Sigmoid colon (tissue), 4 donors: ENCODE data around the gene SND1.

Experiments used
- EP300 ChIP-seq, 4 donors: sonication (generic); formaldehyde crosslinking; IDR thresholded peaks; one replicate each; pipeline ENCODE4 v1.6.1; 2017; ENCODE audit warnings: antibody characterized with exemption in 4 of 4
- POLR2A ChIP-seq, 2 donors: fragments of 450-650 bp; IDR thresholded peaks; one replicate each; pipeline ENCODE4 v1.6.1; 2016; ENCODE audit warnings: antibody characterized with exemption in 2 of 2, mild to moderate bottlenecking in 2 of 2, moderate library complexity in 2 of 2
- POLR2AphosphoS5 ChIP-seq, 4 donors: sonication (generic); formaldehyde crosslinking; IDR thresholded peaks; one replicate each; pipeline ENCODE4 v1.6.1; 2017; ENCODE audit warnings: antibody characterized with exemption in 4 of 4
- TF ChIP-seq, protein P1 (sequence below), 4 experiments: fragments of 450-650 bp in 3 of 4; fragments of 200-600 bp in 1 of 4; IDR thresholded peaks; one replicate each; pipeline ENCODE4 v1.5.1; 2016 to 2019; ENCODE audit warnings: antibody characterized with exemption in 4 of 4, mild to moderate bottlenecking in 3 of 4, moderate library complexity in 2 of 4

DNA sequence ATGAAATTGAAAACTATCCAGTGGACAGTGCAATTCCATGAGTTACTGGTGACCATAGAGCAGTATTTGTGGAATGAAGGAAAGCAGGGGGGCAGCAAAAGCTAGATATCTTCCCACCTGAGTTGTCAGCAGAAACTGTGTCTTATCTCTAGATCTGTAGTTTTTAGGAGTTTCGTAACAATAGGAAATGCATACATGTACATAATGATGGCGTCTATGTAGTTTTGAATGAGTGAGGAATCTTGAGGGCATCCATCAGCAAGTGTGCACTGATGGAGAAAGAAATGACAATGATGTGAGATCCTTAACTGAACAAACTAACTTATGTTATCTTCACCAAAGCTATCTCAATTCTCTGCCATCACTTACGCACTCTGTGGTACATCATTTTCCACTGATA lies 264.7 kb downstream of the SND1 start:
- TF ChIP-seq POLR2AphosphoS5 (IDR thresholded peaks at IDR 0.05) = no peak
- TF ChIP-seq, protein P1, sequence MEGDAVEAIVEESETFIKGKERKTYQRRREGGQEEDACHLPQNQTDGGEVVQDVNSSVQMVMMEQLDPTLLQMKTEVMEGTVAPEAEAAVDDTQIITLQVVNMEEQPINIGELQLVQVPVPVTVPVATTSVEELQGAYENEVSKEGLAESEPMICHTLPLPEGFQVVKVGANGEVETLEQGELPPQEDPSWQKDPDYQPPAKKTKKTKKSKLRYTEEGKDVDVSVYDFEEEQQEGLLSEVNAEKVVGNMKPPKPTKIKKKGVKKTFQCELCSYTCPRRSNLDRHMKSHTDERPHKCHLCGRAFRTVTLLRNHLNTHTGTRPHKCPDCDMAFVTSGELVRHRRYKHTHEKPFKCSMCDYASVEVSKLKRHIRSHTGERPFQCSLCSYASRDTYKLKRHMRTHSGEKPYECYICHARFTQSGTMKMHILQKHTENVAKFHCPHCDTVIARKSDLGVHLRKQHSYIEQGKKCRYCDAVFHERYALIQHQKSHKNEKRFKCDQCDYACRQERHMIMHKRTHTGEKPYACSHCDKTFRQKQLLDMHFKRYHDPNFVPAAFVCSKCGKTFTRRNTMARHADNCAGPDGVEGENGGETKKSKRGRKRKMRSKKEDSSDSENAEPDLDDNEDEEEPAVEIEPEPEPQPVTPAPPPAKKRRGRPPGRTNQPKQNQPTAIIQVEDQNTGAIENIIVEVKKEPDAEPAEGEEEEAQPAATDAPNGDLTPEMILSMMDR (IDR thresholded peaks at IDR 0.05) = no peak
- TF ChIP-seq EP300 (IDR thresholded peaks at IDR 0.05) = no peak
- no peak for TF ChIP-seq POLR2A (IDR thresholded peaks at IDR 0.05)
